GM18511 (cell line): ENCODE results near the gene VPS35.
"Not testable (repeated sequence)": the region's sequence is repeated elsewhere in the genome, so short reads cannot be mapped to it uniquely, and the experiment has no call there.

Source experiments
- ATAC-seq: cut with Tn5 transposase; IDR thresholded peaks from one replicate; pipeline ENCODE4 v1.9.1; 2021; ENCODE audit warnings: mild to moderate bottlenecking, moderate library complexity; ENCODE audit not compliant: unreplicated experiment

VPS35 gene

DNA sequence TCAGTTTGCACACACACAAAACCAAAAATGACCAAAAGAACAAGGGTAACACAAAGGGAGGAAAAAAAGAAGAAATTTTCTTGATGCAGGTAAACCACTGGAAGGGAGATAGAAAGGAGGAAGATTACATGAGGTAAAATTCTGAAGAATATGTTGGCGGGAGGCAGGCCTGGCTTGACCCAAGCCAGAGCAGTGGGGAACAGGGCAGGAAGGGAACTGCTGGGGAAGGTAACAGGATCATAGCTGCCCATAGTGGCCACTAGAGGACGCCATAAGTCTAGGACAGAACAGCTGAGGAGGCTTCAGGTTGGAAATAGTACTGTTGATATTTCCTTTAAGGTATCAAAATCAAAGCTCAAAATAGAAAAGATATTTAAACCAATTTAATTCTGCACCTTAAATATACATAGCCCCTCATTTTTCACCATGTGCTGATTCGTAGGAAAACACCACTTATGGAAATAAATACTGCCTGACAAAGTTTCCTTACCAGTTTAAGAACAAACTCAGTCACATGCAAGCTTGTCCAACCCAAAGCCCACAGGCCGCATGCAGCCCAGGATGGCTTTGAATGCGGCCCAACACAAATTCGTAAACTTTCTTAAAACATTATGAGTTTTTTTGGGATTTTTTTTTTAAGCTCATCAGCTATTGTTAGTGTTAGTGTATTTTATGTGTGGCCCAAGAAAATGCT is 15.5 kb downstream of the VPS35 start:
- ATAC-seq = peak; percentile 84

DNA sequence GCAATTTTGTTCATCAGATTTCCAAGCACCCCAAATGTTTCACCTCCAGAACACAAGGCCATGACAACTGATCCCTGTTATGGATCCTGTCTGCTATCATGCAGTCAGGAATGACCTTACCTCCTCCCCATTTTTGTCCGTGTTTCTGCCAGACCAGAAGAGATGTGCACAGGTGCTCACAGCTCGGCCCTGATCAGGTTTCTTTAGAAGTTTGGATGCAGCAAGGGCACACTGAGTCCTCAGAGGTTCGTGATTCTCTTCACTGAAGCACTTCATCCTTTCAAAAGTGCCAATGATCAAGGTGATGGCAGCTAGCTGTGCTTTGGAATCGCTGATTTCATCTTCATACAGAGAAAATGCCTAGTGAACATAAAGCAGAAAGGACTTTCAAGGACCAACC is 26.9 kb downstream of the VPS35 start:
- no peak for ATAC-seq

DNA sequence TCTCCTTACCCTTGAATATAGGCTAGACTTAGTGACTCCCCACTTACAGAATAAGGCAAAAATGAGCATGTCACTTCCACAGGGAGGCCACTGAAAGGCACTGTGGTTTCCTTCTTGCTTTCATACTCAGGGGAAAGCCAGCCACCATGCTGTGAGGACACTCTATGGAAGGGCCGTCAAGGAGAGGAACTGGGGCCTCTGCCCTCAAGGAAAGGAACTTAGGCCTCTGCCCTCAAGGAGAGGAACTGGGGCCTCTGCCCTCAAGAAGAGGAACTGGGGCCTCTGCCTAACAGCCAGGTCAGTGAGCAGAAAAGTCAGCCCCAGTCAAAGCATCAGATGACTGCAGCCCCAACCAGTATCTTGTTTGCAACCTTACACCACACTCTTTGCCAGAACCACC is 30.1 kb downstream of the VPS35 start:
- ATAC-seq = peak; percentile 98

DNA sequence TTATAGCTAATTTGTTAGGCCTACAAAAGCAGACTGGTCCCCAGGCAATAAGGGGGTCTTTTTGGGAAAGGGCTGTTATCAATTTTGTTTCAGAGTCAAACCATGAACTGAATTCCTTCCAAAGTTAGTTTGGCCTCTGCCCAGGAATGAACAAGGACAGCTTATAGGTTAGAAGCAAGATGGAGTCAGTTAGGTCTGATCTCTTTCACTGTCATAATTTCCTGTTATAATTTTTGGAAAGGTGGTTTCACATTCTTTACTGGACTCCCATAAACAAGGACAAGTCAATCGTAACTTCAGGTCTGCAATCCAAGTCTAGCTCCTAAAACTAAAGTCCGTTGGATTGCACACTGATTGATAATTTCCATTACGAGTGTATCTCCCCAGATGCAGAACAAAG is 37.7 kb downstream of the VPS35 start:
- no peak for ATAC-seq

DNA sequence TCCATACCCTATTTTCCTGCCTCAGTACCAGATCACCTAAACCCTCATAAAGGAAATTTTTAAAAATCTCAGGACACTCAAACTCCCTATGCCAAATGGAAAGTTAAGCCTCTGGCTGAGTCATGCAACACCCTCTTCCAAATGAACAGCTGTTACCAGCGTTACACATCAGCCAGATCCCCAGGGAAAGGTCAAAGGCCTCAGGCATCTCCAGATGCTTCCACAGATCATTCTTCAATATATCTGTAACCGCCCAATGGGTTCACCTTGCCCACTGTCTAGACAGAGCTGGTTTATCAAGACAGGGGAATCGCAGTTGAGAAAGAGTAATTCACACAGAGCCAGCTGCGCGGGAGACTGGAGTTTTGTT is 38.7 kb downstream of the VPS35 start:
- no peak for ATAC-seq

DNA sequence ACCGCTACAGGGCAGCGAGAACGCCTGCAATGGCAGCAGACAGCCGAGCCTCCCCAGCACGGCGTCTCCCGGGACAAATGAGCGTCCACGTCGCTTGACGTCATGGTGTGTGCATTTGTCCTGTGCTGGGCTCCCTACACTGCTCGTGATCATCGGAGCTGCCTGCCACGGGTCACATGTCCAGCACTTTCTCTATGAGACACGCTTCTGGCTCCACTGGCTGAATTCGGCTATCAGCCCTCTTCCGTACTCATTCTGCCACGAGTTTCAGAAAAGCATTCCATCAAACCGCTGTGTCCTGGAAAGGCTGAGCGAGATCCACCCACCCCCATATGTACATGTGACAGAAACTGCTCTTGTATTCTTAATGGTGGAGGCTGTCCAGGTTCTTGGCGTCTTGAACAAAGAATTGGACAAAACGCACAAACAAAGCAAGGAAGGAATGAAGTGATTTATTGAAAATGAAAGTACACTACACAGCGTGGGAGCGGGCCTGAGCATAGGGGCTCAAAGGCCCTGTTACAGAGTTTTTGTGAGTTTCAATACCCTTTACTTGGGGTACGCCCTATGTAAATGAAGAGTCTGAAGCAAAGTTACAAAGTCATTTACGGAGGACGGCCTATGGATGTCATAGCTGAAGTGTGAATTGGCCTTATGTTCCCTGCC is 39.3 kb downstream of the VPS35 start:
- ATAC-seq = no peak

DNA sequence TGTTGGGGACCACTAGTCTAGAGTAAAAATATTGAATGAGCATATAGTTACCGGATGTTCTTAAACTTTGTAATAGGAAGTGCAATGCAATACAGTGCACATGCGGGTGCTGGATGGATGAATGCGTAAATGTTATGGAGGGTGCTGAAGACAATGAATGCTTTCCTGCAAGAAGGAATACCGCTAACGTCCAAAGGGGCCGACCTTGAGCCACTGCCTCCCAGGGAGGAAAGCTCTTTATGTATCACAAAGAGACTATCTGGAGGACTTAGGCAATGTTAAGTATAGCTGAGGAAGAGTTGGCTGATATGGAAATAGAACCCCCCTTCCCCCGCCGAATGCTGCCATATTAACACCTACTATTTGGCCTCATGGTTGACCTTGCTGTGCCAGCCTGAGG is 40.3 kb downstream of the VPS35 start:
- no peak for ATAC-seq

DNA sequence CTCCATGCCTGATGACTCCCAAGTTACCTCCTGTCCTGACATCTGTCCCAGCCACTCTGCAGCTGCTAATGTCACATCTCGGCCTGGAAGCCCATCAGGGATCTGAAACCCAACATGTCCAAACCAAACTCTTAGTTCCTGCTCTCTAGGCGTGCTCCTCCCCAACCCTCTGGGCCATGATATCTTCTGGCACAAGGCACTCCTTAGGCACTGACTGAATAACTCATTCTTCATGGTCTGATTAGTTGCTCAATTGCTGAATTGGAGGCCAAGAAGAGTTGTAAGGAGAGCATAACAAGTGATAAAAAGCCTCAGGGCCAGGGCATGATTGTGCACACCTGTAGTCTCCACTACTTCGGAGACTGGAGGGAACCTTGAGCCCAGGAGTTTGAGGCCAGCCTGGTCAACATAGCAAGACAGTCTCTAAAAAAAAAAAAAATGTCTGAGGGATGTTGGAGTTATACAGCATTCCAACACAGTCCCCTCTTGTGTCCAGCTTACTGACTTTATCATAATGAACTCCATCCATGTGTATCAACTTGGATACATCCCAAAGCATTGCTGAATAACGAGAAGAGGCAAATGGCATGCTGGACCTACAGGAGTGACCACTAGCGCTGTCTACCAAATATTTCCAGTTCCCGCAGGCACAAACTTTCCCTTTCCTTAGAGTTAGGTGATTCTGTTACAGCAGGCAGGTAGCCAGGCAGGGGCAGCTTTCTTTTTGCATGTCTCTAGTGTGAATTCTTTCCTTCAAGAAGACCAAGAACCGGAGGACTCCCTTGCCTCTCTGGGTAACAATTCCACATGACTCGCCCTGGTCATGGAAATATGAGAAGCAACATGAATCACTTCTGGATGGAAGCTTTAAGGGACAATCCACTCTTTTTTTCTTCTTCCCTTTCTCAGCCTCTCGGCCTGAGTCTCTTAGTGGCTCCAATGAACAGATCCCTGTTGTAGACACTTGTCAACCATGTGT is 49.7 kb downstream of the VPS35 start:
- no peak for ATAC-seq

DNA sequence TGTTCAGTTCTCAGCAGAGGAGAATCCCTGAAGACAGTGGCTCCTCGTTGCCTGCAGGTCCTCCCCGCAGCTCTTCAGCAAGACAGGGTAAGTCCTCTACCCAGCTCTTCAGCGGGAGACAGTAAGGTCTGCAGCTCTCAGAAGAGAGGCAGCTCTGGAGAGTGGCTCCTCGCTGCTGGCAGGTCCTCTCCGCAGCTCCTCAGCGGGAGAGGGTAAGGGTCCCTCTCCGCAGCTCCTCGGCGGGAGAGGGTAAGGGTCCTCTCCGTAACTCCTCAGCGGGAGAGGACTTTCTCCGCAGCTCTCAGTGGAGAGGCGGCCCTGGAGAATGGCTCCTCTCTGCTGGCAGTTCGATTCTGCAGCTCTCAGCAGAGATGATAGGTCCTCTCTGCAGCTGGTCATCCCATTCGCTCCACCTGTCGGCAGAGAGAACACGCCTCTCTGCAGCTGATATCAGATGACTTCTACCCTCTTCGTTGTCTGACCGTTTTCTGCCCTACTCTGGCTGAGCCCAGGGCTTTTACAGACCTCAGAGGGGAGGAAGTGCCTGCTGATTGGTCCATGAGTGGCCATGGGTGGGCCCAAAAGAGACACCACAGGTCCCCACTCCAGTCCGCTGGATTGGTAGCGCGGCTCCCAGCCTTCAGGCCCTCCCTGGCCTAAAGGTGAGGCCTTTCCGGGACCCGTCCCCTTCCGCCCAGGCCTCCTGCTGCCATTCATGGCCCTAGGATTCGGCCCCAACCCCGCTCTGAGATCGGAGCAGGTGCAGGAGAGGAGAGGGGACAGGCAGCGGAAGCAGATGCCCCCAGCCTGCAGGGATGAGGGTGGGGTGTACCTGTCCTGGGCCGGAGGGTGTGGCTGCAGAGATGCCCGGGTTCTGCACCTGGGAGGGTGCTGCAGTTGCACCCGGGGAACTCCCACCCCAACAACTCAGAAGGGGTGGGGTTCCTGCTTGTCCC is 55.9 kb downstream of the VPS35 start:
- no peak for ATAC-seq

DNA sequence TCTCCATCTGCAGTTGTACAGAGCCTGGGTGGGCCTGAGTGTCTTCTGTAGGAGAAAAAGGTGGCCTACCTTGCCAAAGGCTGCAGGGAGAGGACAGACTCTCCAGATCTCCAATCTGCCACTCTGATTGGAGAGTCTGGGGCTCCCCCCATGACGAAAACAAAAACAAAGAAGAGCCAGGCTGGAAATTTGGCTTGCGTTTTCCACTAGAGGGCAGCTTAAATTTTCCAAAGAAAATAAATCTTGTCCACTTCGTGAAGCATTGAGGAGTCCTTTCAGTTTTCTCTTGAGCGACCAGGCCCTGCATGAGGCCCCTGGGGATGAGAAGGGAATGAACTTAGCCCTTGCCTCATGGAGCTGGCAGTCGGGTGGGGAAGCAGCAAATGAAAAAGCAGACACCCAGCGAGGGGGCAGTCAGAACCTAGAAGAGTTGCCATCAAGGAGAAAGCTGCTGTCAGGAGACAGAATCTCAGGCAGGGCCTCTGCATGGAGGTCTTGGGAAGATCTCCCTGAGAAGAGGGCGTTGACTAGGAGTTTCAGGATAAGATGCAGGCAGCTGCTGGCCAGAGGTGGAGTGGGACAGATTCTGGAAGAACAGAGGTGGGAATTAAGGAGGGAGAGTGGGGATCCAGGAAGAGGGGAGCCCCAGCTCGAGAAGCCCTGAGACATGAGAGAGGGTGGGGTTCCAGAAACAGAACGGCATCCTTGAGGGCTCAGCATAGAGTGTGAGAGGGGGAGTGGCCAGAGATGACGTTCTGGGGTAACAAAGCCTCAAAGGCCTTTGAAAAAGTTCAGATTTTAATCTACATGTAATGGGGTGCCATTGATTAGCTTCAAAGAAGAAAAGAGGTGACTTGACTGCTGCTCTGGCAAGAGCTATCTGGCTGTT is 59.4 kb downstream of the VPS35 start:
- ATAC-seq = no peak

DNA sequence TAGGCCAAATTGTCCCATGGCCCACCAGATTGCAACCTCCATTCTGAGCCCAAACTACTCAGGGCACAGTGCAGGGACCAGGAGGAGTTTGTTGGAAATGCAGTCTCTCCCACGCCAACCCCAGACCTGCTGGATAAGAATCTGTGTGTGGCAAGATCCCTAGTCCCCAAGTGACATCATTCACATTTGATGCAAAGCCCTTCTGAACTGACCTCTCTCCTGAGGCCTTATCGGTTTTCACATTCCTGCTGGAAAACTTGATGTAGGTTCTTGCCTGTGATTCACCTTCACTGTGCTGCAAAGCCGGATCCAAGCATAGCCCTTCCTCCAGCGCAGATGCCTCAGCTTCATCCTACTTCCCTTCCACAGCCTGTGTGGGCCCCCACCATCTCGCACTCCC is 61.2 kb downstream of the VPS35 start:
- no peak for ATAC-seq

DNA sequence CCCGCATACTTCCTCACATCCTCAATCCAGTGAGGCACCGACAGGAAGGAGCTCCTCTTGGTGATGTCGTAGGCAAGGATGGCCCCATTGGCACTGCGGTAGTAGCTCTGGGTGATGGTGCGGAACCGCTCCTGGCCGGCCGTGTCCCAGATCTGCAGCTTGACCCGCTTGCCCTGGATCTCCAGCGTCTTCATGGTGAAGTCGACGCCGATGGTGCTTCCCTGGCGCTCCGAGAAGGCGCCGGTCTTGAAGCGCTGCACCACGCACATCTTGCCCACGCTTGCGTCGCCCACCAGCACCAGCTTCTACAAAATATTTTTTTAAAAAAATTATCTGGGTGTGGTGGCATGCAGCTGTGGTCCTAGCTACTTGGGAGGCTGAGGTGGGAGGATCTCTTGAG is 62.3 kb downstream of the VPS35 start:
- ATAC-seq = not testable (repeated sequence)

DNA sequence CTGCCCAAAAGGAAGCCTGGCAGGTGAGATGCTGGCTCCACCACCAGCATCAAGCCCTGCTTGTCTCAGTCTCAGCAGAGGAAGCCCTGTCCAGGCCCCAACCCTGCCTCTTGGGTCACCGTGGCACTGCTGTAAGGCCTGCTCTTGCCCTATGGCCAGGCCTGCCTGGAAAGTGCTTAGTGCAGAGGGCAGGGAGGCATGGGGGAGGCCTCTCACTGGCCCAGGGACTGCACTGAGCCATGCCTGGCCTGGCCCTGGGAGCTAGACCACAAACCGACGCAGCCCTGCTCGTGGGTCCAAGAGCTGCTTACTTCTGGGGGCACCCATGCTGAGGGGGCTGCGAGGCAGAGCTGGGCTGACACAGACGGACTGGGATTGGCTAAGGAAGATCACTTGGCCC is 64.1 kb downstream of the VPS35 start:
- not testable (repeated sequence) for ATAC-seq

DNA sequence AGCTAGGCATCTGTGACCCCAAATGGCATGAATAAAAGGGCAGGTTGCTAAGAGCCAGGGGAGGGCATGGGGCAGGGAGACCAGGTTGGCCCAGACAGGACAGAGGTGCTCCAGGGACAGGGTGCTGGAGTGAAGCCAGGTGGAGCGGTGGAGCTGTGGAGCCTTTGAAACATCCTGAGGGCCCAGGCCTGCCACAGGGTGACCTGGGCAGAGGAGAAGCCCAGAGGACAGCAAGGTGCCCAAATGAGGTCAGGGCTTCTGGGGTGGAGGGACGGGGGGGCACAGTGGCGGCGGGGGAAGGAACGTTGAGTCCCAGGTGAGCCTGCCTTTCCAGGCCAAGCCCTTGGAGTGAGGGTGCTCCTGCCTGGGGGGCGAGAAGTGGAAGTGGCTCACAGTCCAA is 65.3 kb downstream of the VPS35 start:
- not testable (repeated sequence) for ATAC-seq

DNA sequence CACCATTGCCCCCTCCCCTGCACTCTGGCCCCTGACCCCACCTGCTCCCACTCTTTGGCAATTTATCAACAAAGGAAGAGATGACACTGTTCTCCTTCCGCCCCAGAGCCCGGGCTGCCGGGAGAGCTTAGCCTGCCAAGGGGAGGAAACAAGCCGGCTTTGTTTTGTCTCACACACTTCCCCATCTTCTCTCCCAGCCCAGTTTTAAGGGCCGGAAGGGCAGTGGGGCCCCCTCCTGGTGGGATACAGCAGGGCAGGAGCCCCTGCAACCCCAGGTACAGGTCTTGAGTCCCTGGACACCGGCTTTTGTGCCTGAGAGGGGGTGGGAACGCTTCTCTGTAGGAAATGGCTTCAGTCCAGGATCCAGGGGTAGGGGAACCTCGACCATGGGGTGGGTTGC is 65.7 kb downstream of the VPS35 start:
- not testable (repeated sequence) for ATAC-seq

DNA sequence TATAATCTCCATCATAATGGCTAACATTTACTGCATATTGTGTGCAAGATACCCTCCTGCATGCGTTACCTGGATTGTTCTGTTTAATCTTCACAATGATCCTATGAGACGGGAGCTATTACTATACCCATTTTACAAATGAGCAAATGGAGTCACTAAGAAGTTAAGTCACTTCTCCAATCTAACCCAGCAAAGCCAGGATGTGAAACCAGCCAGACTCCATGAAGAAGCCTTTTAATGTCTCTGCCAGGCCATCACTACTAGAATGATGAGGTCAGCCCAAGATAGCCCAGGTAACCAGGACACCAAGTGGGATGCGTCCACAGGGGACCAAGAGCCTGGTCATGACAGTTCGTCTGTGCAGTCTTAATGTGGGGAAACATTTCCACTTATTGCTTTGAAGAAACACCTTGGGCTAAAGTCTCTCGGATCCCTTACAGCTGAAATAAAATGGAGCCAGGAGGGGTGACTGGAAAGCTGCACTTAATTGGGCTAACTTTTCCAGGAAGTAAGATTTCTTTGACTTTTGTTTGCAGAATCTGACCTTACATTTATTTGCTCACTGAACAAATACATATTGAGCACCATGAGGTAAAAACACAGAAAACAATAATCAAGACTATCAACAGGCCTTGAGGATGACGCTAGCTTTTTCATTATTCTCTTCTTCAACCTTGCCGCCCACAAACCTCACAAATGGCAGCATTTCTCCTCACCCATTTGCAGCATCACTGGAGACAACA is 66.9 kb downstream of the VPS35 start:
- ATAC-seq = no peak

DNA sequence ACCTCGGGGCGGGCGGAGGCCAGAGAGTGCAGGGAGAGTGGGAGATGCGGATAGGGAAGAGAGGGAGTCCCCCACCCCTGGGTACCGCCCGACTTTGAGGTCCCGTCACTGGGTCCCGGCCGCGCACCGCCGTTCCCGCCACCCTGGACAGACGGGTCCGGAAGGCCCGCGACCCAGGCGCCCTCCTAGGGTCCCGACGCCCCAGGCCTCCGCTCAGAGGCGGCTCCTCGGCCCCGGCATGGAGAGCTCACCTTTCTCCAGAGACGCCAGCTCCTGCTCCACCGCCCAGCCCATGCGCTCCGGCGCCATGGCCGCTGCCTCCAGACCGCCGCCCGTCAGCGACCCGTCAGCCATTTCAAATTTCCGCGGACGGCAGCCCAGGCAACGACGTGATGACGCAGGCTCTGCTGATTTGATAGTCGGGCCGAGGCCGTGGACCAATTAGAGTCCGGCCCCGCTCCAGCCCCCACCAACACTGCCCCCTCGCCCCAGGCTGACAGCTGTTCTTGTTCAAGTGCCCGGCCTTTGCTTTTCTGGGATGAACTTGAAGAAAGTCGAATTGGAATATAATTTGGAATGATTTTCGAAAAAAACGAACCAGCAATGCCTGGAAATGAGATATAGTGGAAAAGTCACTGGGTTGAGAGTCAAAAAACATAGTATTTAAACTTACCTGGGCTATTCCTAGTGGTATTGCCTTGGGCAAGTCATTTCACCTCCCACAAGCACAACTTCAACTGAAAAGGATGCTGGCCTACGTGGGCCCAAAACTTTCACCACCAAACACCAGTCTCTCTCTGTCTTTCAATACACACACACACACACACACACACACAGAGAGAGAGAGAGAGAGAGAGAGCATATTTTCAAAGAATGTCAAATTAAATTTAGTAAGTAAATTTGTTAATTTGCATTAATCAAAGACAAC is 67.7 kb downstream of the VPS35 start, which contains the start of gene SHCBP1:
TSS of gene SHCBP1 (minus strand) at position 374 of the 928 bp plus-strand sequence. CDS start at position 354, 20 bp downstream.
- ATAC-seq = peak; percentile 95
